ENCODE results near the gene EGLN1.
A peak's percentile ranks its signal among the peaks of the same experiment; 100 is the strongest.

The EGLN1 gene

DNA sequence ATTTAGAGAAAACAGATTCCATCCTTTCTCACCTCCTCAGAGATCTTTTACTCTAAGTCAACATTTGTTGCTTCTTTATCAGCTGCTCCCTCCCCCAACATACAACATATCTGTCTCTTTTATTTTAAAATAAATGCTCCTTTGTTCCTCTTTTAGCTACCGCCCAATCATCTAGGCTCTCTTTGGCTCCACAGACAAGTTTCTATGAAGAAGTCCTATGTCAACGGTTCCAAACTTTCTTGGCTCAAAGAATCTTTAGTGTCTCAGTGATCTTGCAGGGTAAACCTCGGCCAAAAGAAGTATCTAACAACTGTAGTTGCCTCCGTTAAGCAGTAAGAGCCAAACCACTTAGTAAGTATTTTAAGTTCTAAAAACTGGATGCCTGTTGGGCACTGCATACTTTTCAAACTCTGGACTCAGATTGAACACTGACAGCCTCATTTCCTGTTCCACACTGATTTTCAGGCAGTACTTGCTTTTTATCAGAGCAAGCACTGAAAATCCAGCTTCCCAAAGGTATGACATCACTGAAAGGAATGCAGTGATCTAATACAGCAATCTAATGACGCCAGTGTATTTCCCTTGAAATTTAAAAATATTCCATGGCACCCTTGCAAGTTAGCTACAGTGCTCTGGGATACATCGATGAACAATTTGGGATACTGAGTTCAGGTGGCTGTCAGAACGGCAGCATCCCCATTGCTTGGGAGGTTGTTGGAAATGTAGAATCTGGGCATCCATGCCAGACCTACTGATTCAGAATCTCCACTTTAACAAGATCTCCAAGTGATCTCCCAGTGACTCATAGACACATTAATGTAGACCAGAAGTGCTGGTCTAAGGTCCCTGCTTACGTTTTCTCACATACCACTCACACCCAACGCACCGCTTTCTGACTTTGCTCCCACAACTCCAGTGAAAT, 26.8 kb downstream of the EGLN1 start (continued):
- TF ChIP-seq, protein P1, sequence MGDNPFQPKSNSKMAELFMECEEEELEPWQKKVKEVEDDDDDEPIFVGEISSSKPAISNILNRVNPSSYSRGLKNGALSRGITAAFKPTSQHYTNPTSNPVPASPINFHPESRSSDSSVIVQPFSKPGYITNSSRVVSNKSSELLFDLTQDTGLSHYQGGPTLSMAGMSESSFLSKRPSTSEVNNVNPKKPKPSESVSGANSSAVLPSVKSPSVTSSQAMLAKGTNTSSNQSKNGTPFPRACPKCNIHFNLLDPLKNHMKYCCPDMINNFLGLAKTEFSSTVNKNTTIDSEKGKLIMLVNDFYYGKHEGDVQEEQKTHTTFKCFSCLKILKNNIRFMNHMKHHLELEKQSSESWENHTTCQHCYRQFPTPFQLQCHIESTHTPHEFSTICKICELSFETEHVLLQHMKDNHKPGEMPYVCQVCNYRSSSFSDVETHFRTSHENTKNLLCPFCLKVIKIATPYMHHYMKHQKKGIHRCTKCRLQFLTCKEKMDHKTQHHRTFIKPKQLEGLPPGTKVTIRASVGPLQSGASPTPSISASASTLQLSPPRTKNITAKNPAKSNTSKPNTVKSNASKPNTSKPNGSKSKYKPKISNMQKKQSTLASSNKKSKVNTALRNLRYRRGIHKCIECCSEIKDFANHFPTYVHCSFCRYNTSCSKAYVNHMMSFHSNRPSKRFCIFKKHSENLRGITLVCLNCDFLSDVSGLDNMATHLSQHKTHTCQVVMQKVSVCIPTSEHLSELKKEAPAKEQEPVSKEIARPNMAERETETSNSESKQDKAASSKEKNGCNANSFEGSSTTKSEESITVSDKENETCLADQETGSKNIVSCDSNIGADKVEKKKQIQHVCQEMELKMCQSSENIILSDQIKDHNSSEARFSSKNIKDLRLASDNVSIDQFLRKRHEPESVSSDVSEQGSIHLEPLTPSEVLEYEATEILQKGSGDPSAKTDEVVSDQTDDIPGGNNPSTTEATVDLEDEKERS (tag by site-specific recombination; IDR thresholded peaks at IDR 0.05): no peak; the same call in 1 of the 2 replicates
- TF ChIP-seq ZNF555 (tag by site-specific recombination; conservative IDR thresholded peaks at IDR 0.05) (no peak), HOXD13 (CRISPR knock-in tag; IDR thresholded peaks at IDR 0.05; ENCODE audit: borderline replicate concordance) (no peak), ZXDB (tag by site-specific recombination; IDR thresholded peaks at IDR 0.05) (peak; percentile 78), ZNF132 (tag by site-specific recombination; IDR thresholded peaks at IDR 0.05; ENCODE audit: borderline replicate concordance) (no peak), ZSCAN30 (tag by site-specific recombination; IDR thresholded peaks at IDR 0.05) (no peak), ZNF701 (tag by site-specific recombination; IDR thresholded peaks at IDR 0.05) (no peak), KLF7 (tag by site-specific recombination; IDR thresholded peaks at IDR 0.05; ENCODE audit: borderline replicate concordance) (no peak), ZNF121 (tag by site-specific recombination; IDR thresholded peaks at IDR 0.05) (no peak), ZNF391 (tag by site-specific recombination; IDR thresholded peaks at IDR 0.05; ENCODE audit: borderline replicate concordance, low read depth) (no peak), SP2 (tag by site-specific recombination; IDR thresholded peaks at IDR 0.05) (no peak), YY1 (tag by site-specific recombination; IDR thresholded peaks at IDR 0.05) (no peak), ZNF404 (tag by site-specific recombination; IDR thresholded peaks at IDR 0.05) (no peak), ZNF514 (tag by site-specific recombination; IDR thresholded peaks at IDR 0.05) (no peak), ZNF114 (tag by site-specific recombination; IDR thresholded peaks at IDR 0.05) (no peak), ZNF184 (tag by site-specific recombination; IDR thresholded peaks at IDR 0.05) (peak; percentile 76), ZIC2 (tag by site-specific recombination; IDR thresholded peaks at IDR 0.05) (no peak), ZNF548 (tag by site-specific recombination; IDR thresholded peaks at IDR 0.05) (no peak), ZNF670 (tag by site-specific recombination; IDR thresholded peaks at IDR 0.05; ENCODE audit: low read depth) (no peak), ZNF211 (tag by site-specific recombination; IDR thresholded peaks at IDR 0.05; ENCODE audit: low read depth) (no peak), ZNF544 (tag by site-specific recombination; IDR thresholded peaks at IDR 0.05) (no peak)
- TF ChIP-seq, protein P2, sequence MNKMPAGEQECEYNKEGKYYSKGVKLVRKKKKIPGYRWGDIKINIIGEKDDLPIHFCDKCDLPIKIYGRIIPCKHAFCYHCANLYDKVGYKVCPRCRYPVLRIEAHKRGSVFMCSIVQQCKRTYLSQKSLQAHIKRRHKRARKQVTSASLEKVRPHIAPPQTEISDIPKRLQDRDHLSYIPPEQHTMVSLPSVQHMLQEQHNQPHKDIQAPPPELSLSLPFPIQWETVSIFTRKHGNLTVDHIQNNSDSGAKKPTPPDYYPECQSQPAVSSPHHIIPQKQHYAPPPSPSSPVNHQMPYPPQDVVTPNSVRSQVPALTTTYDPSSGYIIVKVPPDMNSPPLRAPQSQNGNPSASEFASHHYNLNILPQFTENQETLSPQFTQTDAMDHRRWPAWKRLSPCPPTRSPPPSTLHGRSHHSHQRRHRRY (tag by site-specific recombination; IDR thresholded peaks at IDR 0.05): no peak
- TF ChIP-seq, protein P3, sequence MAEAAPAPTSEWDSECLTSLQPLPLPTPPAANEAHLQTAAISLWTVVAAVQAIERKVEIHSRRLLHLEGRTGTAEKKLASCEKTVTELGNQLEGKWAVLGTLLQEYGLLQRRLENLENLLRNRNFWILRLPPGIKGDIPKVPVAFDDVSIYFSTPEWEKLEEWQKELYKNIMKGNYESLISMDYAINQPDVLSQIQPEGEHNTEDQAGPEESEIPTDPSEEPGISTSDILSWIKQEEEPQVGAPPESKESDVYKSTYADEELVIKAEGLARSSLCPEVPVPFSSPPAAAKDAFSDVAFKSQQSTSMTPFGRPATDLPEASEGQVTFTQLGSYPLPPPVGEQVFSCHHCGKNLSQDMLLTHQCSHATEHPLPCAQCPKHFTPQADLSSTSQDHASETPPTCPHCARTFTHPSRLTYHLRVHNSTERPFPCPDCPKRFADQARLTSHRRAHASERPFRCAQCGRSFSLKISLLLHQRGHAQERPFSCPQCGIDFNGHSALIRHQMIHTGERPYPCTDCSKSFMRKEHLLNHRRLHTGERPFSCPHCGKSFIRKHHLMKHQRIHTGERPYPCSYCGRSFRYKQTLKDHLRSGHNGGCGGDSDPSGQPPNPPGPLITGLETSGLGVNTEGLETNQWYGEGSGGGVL (tag by site-specific recombination; IDR thresholded peaks at IDR 0.05): no peak
- TF ChIP-seq, protein P4, sequence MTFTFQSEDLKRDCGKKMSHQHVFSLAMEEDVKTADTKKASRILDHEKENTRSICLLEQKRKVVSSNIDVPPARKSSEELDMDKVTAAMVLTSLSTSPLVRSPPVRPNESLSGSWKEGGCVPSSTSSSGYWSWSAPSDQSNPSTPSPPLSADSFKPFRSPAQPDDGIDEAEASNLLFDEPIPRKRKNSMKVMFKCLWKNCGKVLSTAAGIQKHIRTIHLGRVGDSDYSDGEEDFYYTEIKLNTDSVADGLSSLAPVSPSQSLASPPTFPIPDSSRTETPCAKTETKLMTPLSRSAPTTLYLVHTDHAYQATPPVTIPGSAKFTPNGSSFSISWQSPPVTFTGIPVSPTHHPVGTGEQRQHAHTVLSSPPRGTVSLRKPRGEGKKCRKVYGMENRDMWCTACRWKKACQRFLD (tag by site-specific recombination; IDR thresholded peaks at IDR 0.05): no peak
- TF ChIP-seq, protein P5, sequence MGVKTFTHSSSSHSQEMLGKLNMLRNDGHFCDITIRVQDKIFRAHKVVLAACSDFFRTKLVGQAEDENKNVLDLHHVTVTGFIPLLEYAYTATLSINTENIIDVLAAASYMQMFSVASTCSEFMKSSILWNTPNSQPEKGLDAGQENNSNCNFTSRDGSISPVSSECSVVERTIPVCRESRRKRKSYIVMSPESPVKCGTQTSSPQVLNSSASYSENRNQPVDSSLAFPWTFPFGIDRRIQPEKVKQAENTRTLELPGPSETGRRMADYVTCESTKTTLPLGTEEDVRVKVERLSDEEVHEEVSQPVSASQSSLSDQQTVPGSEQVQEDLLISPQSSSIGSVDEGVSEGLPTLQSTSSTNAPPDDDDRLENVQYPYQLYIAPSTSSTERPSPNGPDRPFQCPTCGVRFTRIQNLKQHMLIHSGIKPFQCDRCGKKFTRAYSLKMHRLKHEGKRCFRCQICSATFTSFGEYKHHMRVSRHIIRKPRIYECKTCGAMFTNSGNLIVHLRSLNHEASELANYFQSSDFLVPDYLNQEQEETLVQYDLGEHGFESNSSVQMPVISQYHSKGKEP (tag by site-specific recombination; IDR thresholded peaks at IDR 0.05): no peak
- TF ChIP-seq, protein P6, sequence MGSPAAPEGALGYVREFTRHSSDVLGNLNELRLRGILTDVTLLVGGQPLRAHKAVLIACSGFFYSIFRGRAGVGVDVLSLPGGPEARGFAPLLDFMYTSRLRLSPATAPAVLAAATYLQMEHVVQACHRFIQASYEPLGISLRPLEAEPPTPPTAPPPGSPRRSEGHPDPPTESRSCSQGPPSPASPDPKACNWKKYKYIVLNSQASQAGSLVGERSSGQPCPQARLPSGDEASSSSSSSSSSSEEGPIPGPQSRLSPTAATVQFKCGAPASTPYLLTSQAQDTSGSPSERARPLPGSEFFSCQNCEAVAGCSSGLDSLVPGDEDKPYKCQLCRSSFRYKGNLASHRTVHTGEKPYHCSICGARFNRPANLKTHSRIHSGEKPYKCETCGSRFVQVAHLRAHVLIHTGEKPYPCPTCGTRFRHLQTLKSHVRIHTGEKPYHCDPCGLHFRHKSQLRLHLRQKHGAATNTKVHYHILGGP (tag by site-specific recombination; IDR thresholded peaks at IDR 0.05): no peak
